Peyer's patch (tissue), 4 donors: Measurements from ENCODE around the gene E2F4.

Source experiments
- CTCF ChIP-seq, 6 experiments: fragments of 450-650 bp in 4 of 6; fragments of 200-600 bp in 2 of 6; sonication (generic) in 1 of 6; IDR thresholded peaks; one replicate each; pipeline ENCODE4 v1.5.1; 2017 to 2019; ENCODE audit warnings: antibody characterized with exemption in 6 of 6, mild to moderate bottlenecking in 3 of 6, moderate library complexity in 1 of 6
- POLR2A ChIP-seq, 2 donors: fragments of 450-650 bp; IDR thresholded peaks; one replicate each; pipeline ENCODE4 v1.5.1; 2017; ENCODE audit warnings: antibody characterized with exemption in 2 of 2, mild to moderate bottlenecking in 2 of 2, moderate library complexity in 2 of 2

- TF ChIP-seq CTCF (IDR thresholded peaks at IDR 0.05) (no peak), POLR2A (IDR thresholded peaks at IDR 0.05) (no peak)
These were observed 46.3 kb downstream of the E2F4 start for GRCh38 chr16:67238278-67238575.
